Measurements from ENCODE around the gene CALU.

Gene CALU

DNA sequence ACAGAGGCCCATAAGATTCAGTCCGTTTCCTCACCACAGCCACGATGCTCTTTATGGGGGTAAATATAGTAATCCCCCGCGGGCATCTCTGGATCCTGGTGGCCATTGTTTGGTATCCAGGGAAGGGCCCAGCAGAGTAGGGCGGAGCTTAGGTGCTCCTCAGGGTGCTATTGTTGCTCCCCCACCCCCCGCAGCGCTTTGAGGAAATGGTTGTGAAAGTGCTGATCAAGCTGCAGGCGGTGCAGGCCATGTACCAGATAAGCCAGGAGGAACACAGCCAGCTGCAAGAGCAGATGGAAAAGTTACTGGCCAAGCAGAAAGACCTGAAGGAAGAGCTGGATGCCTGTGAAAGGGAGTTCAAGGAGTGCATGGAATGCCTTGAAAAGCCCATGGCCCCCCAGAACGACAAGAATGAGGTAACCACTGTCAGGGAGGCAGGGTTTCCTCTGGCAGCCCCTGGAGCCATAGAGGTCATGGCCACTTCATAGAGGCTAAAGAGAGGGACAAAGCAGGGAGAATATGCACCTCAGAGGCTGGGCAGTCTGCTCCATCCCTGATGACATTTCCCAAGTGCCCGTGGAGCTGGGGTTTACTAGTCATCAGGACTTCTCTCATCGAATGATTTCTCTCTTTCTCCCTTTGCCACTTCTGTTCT is 73.5 kb downstream of the CALU start:
- DNase-seq (ENCODE audit: low read depth in 2 of 2): peak; percentile 44 to 84
- H3K4me3 ChIP-seq (replicated peaks in 1 of 2; ENCODE audit: low read depth in 2 of 2, low read length in 2 of 2): no peak overlapping the region
- TF ChIP-seq, protein P1, sequence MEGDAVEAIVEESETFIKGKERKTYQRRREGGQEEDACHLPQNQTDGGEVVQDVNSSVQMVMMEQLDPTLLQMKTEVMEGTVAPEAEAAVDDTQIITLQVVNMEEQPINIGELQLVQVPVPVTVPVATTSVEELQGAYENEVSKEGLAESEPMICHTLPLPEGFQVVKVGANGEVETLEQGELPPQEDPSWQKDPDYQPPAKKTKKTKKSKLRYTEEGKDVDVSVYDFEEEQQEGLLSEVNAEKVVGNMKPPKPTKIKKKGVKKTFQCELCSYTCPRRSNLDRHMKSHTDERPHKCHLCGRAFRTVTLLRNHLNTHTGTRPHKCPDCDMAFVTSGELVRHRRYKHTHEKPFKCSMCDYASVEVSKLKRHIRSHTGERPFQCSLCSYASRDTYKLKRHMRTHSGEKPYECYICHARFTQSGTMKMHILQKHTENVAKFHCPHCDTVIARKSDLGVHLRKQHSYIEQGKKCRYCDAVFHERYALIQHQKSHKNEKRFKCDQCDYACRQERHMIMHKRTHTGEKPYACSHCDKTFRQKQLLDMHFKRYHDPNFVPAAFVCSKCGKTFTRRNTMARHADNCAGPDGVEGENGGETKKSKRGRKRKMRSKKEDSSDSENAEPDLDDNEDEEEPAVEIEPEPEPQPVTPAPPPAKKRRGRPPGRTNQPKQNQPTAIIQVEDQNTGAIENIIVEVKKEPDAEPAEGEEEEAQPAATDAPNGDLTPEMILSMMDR (IDR thresholded peaks at IDR 0.05; ENCODE audit: low read depth, low read length): no peak

DNA sequence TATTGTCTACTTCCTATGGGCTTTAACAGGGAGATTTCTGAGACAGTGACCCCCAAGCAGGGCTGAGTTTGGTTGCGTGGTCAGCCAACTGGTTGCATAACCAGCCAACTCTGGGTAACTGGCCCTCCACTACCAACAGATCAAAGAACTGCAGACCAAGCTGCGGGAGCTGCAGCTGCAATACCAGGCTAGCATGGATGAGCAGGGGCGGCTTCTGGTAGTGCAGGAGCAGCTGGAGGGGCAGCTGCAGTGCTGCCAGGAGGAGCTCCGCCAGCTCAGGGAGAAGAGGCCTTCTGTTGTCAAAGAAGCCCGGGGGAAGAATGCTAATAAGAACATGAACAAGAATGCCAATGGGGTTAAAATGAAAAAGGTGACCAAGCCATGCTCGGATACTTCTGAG is 75.3 kb downstream of the CALU start:
- no peak overlapping the region for H3K4me3 ChIP-seq (replicated peaks in 1 of 2; ENCODE audit: low read depth in 2 of 2, low read length in 2 of 2)
- TF ChIP-seq, protein P1 (IDR thresholded peaks at IDR 0.05; ENCODE audit: low read depth, low read length): no peak
- no peak for DNase-seq (ENCODE audit: low read depth in 2 of 2)

DNA sequence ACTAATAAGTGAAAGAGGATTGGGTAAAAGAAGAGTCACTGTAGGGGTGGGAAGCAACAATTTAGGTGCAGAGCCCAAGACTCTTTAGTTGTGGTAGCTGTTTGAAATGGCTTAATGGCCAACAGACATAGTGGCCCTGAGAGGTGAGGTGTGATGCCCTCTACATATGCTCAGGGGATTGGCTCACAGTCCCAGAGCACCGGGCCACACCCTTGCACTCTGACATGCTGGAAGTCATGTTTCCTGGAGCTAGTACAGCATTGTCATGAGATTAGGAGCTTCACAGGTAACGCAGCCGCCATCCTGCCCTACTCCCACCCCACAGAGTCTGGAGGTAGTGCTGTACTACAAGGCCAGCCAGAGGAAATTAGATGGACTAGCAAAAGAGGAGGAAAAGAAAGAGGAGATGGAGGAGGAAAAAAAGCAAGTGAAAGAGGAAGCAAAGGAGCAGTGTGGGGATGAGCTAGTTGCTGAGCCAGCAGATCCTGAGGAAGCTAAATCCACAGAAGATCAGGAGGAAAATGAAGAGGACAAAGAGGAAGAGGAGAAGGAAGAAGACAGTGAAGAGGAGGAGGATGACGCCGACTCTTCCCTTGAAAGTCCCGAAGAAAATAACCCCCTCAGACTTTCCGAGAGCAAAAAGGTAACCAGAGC is 76.3 kb downstream of the CALU start:
- TF ChIP-seq, protein P1 (IDR thresholded peaks at IDR 0.05; ENCODE audit: low read depth, low read length): no peak
- H3K4me3 ChIP-seq (replicated peaks in 1 of 2; ENCODE audit: low read depth in 2 of 2, low read length in 2 of 2): no peak overlapping the region
- DNase-seq (ENCODE audit: low read depth in 2 of 2): no peak

DNA sequence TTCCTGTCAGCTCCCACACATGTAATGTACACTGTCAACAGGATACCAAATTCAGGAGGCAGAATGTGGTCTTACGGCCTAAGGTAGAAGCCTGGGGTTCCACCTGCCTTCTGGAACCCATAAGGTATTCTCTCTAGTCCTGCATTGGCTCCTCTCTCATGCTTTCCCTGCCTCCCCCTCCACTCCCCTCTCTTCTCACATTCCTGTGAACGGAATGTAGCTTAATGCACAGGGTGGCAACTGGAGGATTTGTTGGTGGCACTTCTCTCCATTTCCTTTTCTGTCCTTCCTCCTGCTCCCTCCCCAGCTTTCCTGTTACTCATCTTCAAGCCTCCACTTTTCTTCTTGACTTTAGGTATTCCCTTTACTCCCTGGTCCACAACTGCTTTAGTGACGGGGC is 79.5 kb downstream of the CALU start:
- H3K4me3 ChIP-seq (replicated peaks in 1 of 2; ENCODE audit: low read depth in 2 of 2, low read length in 2 of 2): no peak overlapping the region
- DNase-seq (ENCODE audit: low read depth in 2 of 2): no peak
- TF ChIP-seq, protein P1 (IDR thresholded peaks at IDR 0.05; ENCODE audit: low read depth, low read length): no peak
